Activated gamma-delta T cell treated with Interleukin-2 at 50 U/mL for 16 hours (primary cell): ENCODE measurements around the gene WWOX.

ENCODE experiments used
- DNase-seq: peaks from one replicate; pipeline ENCODE4 v3.0.0-alpha.2; 2020

The WWOX gene

DNA sequence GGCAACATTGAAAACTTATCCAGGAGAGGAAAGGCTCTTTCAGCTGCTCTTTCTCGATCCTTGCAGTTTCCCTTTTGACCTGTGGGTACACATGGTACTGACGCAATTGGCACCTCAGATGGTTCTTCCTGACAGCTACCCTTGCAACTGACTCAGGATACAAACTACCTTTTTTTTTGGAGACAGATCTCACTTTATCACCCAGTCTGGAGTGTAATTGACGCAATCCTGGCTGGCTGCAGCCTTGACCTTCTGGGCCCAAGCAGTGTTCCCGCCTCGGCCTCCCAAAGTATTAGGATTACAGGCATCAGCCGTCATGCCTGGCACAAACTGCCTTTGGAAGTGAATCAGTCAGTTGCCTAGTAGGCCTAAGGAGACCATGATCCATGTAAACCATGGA is 607.2 kb downstream of the WWOX start:
- DNase-seq = no peak

DNA sequence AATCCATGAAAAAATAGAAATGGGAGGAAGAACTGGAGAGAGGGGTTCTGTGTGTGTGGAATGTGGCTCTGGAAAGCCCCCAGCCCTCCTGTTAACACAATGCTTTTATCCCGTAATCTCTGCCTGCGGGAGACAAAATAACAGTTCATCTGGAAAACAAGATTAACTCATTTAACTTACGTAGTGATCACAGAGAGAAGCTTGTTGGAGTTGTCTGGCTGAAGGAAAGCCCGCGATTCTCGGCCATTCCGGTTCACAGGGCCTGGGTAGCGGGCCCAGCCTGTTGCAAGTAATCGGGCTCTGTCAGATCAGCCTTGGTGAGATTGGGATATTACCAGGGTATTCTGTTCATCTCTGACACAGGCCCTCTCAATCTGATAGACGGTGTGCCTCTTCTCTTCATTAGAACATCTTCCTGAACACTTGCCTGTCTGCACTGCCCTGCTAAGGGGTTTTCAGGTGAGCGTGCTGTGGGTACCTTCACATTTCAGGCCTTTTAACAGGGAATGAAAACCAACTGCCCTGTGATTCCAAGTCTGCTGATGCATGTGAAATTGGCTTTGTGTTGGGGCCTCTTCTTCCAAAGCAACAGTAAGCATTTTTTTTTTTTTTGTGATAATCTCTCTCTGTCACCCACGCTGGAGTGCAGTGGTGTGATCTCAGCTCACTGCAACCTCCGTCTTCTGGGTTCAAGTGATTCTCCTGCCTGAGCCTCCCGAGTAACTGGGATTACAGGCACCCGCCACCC is 609.9 kb downstream of the WWOX start:
- no peak for DNase-seq

DNA sequence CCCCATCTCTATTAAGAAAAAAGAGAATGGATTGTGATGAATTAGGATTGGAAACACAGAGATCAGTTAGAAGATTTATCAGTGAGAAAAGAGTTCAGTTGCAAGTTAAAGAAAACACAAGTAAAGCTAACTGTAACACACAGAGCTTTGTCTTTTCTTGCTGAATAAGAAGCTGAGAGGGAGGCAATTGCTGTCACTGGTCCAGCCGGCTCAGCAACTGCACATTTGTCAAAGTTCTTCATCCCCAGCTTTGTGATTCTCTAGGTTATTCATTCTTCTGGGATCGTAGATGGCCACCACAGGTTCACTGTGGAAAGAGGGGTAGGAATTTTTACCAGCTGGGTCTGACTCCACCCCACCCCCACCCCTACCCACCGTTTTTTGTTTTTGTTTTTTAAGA is 615.7 kb downstream of the WWOX start:
- DNase-seq = no peak

DNA sequence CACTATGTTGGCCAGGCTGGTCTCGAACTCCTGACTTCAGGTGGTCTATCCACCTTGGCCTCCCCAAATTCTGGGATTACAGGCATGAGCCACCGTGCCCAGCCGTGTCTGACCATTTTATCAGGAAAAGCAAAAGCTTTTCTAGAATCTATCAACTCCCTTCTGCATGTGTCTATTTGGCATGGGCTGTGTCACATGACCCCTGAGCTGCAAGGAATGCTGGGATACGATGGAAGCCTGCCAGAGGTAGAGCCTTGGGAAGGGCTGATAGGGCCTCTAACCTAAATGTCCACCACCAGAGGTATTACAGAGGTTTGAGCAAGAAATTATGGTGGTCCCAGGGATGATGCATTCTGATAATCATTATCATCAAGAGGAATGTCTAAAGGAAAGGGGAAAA is 616.2 kb downstream of the WWOX start:
- no peak for DNase-seq

DNA sequence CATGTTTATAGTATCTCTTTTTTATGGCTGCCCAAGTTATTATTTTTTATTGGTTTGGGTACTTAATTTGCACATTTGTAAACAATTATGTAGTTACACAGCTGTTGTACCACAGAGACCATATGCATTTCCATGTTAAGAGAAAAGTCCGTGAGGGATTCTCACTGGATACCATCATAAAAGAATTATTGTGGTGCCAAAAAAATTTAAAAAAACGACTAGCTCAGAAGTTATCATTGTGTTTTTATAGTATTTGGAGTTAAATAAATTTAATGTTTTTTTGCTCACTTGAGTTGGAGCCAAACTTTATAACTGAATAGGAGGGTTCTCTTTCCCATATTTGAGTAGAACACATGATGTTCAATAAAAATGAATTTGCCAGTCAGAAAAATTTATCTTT is 618.7 kb downstream of the WWOX start:
- no peak for DNase-seq

DNA sequence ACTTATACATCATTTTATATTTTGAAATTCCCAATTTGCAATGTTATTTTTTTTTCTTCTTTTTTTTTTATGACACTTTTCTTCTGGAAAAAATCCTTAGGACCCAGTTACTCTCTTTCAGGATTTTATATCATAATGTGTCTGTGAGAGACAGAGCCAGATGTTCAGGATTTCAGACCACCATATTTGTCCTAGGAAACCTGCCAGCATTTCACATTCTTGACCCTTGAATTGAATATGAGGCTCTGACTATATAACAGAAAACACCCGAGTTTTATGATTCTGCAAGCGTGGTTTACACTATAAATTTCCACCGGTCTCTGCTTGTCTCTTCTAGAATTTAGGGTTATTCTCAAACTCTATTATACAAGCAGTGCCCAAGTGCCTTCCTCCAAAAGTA is 621.0 kb downstream of the WWOX start:
- DNase-seq = no peak

DNA sequence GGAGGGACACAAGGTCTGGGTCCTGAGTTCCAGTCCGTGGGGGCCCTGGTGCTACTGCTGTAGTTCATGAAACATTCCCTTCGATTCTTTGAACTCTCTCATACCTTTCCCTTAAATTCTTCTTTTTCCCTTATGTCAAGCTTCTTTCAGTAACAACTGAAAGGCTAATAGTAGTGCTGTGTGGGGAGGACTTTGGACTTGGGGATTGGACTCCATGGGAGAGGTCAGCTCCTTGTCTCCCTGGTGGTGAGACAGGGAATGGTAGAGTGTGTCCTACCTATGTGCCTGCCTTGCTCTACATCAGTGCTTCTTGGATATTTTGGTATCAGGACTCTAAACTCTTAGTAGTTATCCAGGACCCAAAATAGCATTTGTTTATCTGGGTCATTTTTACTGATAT is 628.1 kb downstream of the WWOX start:
- no peak for DNase-seq

DNA sequence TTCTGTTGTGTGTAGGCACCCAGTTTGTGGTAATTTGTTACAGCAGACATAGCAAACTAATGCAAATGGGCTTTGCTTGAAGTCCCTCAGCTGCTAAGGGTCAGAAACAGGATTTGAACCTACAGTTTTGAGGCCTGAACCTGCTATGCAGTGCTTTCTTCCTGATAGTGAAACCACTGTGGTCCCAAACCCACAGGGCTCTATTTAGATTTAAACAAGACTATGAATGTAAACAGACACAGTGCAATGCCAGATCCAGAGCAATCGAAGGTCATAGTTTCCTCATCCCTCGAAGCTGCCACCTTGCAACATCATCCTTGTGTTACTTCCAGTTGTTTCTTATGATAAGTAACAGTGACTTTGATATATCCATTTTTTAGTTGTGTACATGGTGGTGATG is 630.2 kb downstream of the WWOX start:
- DNase-seq = no peak

DNA sequence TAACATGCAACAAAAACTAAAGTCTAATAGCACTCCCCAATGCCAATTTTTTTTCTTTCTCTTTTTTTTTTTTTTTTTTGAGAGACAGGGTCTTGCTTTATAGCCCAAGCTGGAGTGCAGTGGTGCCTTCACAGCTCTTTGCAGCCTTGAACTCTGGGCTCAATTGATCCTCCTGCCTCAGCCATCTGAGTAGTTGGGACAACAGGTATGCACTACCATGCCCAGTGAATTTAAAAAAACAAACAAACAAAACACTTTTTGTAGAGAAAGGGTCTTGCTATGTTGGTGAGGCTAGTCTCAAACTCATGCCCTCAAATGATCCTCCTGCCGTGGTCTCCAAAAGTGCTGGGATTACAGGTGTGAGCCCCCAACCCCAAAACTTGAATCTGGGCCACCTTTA is 632.3 kb downstream of the WWOX start:
- no peak for DNase-seq

DNA sequence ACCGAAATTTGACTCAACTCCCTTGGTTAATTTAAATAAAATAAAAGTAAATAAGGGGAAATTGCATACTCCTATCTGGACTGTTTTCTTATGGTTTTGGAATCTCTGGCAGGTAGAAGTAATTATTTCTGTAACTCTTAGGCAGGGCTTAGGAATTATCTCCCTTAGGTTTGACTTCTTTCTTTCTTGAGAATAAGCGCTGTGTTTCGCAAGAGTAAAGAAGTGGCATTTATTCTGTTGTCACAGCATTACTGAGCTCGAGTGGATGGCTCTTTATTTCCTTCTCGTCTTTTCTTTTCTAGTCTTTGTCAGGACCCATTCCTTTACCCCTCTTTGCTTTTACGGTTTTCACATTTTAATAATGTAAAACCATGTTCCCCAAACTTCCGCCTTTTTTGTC is 633.2 kb downstream of the WWOX start:
- DNase-seq = no peak

DNA sequence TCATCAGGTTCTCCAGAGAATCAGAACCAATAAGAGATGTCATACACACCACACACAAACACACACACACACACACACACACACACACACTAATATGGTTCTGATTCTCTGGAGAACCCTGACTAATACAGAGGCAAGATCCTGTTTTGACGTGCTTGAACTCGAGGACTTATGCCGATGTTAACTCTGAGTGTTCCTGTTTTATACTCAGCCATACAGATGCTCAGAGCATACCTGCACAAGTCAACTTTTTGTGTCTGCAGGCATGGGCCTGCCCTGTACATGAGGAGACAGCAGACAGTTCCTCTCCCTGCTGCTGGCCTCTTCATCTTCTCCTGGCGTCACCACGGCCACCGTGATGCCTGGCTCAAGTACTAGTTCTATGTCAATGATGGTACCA is 635.9 kb downstream of the WWOX start:
- DNase-seq = no peak

DNA sequence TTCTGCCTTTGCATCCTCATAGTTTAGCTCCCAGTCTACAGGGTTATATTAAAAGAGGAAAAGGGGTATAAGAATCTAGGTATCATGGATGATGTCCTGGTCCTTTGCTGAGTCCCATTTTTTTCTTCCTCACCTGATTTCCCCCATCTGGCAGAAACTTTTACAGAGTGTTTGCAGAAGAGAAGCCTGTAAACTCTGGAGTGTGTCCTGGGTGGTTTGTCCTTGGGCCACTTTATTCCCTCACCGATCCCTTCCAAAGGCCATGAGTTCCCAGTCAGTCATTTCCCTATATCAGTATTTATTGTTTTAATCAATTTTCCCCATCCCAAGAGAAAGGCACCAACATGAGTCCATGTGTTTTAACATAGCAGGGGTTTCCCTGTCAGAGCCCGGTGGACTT is 638.2 kb downstream of the WWOX start:
- DNase-seq = no peak

DNA sequence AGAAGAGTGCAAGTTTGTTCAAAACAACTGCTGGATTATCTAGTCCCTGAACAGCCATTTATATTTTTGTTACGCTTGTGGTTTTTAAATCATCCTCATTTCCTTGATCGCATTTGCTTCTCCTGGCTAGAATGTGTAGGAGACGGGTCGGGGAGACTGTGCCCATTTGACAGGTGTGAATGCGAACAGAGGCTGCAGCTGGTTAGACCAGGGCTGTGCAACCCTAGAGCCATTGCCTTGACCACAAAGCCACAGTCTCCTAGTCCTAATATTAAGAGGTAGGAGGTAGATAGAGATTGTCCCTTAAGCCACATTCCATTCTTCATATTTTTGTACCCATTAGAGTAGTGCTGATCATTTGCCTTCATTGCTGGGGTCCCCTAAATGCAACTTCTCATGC is 639.1 kb downstream of the WWOX start:
- no peak for DNase-seq

DNA sequence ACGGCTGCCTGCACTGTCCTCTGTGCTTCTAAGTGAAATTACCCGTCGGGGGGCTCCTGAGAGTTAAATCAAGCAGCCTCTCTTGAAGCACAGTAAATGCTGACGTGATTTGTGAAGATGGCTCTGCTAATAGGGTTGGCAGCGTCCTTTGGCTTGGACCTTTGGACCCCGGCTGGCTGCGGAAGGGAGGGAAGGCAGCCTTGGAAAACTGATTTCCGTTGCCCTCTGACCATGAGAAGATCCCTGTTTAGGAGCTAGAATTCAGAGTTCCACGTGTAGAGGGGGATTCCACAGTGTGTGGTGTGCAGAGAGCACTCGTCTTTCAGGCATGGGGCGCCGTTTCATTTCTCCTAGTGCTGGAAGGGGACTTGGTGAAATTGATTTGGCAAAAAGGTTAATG is 640.8 kb downstream of the WWOX start:
- DNase-seq = no peak

DNA sequence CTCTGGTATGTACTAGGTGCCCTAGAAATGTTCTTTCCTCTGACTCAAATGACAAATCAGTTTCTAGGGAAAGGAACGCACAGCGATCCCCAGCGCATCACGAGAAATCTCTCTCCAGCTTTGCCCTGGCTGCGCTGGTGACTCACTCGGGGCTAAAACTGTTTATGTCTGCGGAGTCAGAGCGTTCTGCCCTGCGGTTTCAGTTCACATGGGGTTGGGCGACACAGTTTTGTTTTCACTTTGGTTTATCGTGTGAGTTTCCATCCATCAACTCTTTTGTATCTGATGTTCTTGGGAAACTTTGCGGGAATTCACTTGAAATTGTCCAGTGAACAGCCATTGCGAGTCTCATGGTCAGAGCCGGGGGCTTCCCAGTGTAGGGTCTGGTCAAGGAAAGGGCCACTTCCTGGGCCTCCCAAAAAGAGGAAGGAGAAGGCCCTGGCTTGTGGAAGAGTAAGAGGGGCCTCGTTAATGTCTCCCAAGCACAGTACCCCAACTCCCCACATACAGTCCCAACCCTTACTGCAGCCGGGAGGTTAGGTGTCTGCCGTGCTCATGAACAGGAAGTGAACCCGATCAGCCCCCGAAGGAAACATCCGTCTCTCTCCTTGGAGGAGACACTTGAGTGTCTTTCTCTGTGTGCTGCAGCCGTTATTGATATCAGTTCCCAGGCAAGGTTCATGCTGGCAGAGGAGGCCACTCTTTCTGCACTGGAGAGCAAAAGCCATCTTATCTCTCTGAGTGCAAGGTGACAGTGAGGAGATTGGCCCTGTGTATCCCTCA is 643.2 kb downstream of the WWOX start:
- DNase-seq = peak; percentile 65

DNA sequence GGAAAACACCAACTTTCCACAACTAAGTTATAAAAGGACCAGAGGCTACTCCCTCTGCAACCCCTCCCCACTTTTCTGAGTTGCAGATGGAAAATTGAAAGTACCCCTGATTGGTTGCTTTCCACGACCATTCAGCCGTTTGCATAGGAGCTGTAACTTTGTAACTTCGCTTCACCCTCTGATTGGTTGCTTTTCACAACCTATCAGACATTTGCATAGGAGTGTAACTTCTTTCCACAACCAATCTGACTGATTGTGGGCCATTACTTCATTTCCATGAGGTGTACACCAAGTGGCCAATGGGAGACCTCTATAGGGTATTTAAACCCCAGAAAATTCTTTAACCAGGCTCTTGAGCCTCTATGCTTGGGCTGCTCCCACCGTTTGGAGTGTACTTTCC is 644.1 kb downstream of the WWOX start:
- DNase-seq = no peak

DNA sequence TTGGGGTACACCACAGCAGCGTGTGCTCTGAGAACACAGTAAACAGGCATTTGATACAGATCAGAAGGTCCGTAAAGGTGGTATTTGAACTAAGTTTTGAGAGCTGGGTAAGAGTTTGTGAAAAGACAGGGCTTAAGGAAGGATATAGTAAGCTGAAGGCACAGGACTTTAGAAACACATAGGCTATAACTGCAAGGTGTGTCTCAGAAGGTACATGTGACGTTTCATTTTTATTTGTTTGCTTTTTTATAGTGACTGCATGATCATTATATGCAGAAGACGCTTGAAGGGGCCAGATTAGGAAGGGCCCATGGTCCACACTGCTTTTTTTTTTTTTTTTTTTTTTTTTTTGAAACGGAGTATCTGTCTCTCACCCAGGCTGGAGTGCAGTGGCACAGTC is 644.6 kb downstream of the WWOX start:
- no peak for DNase-seq

DNA sequence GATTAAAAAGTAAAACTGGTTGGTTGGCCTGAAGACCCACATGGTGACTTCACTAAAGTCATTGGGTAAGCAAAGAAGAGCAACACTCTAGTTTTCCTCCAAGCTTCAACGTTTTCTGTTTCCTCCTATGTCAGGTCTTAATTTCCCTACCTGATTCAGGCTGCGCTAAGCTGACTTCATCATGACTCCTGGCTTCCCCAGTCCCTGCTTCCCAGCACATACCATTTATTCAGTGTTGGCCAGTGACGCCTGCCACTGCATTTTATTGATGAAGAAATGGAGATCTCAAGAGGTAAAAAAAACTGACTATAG is 645.3 kb downstream of the WWOX start:
- DNase-seq = no peak

DNA sequence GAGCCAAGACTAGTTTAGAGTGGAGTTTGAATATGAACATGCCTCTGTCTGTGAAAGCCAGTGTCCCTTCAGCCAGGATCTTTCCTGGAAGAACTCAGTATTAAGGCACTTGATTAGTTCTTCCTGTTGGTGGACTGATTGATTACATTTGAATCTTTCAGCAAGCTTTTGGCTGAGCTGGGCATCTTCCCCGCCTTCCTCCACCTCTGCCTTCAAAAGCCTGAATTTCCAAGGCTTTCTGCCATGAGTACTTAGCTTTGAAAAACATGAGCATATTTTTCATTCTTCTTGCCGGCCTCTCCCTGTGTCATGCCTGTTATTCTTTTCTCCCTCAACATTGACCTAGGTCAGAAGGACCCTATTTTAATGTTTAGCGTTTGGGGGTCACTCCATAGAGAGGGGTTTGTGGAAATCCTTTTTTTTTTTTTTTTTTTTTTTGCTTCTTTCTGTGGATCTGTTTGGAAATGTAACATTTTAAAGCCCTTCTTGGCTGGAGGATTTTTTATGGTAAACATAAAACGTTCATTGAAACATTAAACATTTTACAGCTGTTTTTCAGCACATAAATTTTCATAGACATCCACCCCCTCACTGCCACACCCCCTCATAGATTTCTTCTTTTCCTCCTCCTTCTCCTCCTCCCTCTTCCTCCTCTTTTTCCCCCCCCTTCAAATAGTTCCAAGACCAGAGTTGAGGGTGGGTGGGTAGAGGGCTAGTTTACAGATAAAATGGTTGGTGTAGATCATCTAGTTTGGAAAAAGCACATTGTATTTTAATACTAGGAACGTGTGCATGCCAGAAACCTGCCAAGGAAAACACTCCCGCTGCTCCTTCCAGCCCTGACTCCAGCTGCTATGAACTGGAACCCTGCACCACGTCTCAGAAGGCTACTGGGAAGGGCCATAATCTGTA is 645.9 kb downstream of the WWOX start:
- no peak for DNase-seq

DNA sequence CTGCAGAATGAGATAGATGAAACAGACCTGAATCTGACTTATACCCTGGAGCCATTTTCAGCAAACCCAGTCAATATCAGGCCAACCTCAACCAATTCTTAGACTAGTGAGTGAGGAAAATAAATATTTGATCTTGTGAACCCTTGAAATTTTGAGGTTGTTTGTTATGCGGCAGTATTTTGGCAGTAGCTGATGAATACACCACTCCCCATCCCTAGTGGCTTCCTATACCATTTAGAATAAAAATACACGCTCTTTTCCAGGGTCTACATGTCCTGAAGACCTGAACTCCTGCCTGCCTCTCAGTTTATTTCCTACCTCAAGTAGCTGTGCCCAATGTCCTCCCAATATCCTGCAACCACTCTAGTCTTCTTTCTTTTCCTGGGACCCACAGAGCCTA is 647.3 kb downstream of the WWOX start:
- DNase-seq = no peak

DNA sequence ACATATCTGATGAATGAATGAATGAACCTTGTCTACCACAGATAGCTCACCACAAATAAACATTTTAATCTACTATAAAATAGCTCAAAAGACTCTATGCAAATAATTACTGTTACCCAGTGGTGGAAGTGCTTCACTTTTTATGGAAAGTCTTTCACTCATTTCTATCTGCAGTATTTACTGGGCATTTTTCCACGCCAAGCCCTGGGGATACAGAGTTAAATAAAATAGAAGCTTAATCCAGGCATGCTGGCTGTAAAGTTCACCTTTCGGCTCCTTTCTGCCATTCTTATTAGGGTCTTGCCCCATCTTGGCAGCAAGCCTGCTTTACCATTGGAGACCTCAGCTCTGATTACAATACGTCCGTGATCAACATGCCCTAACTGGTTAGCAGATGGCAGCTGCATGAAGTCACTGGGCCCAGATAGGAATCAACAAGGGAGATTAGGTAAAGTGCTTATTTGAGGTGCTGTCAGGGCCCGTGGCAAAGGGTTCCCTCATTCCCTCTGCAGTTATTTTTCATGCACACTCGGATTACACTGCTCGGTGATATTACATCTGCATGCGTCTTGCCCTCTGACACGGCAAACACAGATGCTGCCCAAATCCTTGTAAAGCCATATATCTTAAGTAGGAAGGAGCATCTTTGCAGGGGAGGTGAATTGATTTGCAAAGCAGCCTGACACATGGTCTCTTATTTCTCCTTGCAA is 648.9 kb downstream of the WWOX start:
- no peak for DNase-seq

DNA sequence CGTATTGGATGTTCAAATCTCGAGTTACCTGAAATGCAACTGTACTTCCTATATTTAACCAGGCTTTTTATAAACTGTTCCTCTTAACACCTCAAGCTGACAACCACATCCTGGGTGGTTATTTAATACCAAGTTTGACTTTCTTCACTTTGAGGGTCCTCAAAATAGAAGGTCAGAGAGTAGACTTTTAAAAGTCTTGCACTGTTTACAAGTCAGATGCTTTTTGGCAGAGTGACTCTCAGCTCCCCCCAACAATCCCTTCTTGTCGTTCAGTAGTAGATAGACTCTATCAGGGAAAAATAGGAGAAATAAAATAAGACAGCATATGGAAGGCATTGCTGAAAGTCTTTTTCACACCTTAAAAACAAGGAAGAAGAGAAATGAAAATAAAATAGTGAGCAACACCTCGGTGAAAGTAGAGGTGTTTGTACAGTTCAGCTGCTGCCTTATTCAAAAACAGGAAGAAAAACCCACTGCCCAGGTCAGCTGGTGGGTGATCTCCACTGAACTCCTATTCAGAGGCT is 650.4 kb downstream of the WWOX start:
- DNase-seq = no peak

DNA sequence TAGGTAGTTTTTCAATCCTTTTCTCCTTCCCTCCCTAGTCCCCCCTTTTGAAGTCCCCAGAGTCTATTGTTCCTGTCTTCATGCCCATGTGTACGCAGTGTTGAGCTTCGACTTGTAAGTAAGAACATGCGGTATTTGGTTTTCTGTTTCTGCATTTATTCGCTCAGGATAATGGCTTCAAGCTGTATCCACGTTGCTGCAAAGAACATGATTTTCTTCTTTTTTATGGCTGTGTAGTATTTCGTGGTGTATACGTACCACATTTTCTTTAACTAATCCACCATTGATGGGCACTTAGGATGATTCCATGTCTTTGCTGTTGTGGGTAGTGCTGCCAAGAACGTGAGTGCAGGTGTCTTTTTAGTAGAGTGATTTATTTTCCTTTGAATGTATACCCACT is 651.2 kb downstream of the WWOX start:
- no peak for DNase-seq
